ENCODE data around the gene SHC3.

The SHC3 gene

DNA sequence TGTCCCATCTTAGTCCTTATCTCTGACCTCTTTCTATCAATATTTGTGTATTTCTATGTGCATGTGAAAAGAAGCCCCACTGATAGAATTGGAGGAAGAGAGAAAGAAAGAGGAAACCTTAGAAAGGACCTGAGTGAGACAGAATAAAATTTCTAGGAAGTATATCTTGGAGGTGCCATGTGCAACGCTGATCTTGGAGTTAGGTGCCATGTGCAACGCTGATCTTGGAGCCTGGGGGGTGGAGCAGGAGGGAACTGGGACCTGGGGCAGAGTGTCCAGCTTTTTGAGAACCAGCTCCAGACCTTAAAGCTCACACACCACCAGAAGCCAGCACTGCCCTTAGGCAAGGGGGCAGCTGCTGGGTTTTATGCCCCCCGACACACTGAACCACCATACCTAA lies 89.4 kb downstream of the SHC3 start:
- TF ChIP-seq USF1 (IDR thresholded peaks at IDR 0.05) (no peak), ZBTB7A (IDR thresholded peaks at IDR 0.05; ENCODE audit: low read depth) (no peak), CREB1 (IDR thresholded peaks at IDR 0.05; ENCODE audit: low read depth) (no peak)

DNA sequence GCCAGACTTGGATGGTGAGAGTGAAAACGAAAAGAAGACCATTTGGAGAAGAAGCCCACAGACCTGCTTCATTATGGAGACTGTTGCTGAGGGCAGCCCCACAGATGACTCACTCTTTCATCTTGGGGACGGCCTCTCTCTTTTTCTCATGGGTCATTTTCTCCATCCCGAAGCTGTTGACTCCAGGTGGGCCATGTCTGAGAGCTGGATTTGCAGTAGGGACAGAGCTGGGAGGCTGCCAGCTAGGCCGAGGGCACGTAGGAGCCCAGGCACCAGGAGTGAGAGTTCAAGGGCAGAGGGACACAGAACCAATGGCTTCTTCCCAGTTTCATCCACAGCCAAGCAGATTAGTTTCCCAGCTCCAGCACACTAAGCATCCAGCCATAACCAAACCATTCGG lies 95.0 kb downstream of the SHC3 start:
- TF ChIP-seq NFIC (IDR thresholded peaks at IDR 0.05): no peak
- no peak for TF ChIP-seq ZBTB7A (IDR thresholded peaks at IDR 0.05; ENCODE audit: low read depth)
- TF ChIP-seq, protein P1, sequence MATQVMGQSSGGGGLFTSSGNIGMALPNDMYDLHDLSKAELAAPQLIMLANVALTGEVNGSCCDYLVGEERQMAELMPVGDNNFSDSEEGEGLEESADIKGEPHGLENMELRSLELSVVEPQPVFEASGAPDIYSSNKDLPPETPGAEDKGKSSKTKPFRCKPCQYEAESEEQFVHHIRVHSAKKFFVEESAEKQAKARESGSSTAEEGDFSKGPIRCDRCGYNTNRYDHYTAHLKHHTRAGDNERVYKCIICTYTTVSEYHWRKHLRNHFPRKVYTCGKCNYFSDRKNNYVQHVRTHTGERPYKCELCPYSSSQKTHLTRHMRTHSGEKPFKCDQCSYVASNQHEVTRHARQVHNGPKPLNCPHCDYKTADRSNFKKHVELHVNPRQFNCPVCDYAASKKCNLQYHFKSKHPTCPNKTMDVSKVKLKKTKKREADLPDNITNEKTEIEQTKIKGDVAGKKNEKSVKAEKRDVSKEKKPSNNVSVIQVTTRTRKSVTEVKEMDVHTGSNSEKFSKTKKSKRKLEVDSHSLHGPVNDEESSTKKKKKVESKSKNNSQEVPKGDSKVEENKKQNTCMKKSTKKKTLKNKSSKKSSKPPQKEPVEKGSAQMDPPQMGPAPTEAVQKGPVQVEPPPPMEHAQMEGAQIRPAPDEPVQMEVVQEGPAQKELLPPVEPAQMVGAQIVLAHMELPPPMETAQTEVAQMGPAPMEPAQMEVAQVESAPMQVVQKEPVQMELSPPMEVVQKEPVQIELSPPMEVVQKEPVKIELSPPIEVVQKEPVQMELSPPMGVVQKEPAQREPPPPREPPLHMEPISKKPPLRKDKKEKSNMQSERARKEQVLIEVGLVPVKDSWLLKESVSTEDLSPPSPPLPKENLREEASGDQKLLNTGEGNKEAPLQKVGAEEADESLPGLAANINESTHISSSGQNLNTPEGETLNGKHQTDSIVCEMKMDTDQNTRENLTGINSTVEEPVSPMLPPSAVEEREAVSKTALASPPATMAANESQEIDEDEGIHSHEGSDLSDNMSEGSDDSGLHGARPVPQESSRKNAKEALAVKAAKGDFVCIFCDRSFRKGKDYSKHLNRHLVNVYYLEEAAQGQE (IDR thresholded peaks at IDR 0.05; ENCODE audit: low read depth): no peak
- no peak for TF ChIP-seq EGR1 (IDR thresholded peaks at IDR 0.05)
- no peak for TF ChIP-seq USF1 (IDR thresholded peaks at IDR 0.05)
- no peak for TF ChIP-seq CEBPB (IDR thresholded peaks at IDR 0.05)
- no peak for TF ChIP-seq TAF1 (IDR thresholded peaks at IDR 0.05; ENCODE audit: low read depth)
- no peak for TF ChIP-seq CREB1 (IDR thresholded peaks at IDR 0.05; ENCODE audit: low read depth)
- TF ChIP-seq, protein P2, sequence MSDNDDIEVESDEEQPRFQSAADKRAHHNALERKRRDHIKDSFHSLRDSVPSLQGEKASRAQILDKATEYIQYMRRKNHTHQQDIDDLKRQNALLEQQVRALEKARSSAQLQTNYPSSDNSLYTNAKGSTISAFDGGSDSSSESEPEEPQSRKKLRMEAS (IDR thresholded peaks at IDR 0.05): no peak
- TF ChIP-seq TCF12 (IDR thresholded peaks at IDR 0.05; ENCODE audit: low read depth): no peak
- no peak for TF ChIP-seq RAD21 (IDR thresholded peaks at IDR 0.05; ENCODE audit: low read depth)
- no peak for TF ChIP-seq EP300 (IDR thresholded peaks at IDR 0.05; ENCODE audit: borderline replicate concordance)
- no peak for TF ChIP-seq FOXM1 (IDR thresholded peaks at IDR 0.05; ENCODE audit: borderline replicate concordance, low read depth)
- no peak for TF ChIP-seq TEAD4 (IDR thresholded peaks at IDR 0.05)
- no peak for TF ChIP-seq YY1 (IDR thresholded peaks at IDR 0.05; ENCODE audit: low read depth)

GRCh38 chr9:89080193-89080592 lies 98.4 kb downstream of the SHC3 start:
- TF ChIP-seq EP300 (IDR thresholded peaks at IDR 0.05; ENCODE audit: borderline replicate concordance) (no peak), TCF12 (IDR thresholded peaks at IDR 0.05; ENCODE audit: low read depth) (no peak), EGR1 (IDR thresholded peaks at IDR 0.05) (no peak), NFIC (IDR thresholded peaks at IDR 0.05) (no peak), USF1 (IDR thresholded peaks at IDR 0.05) (no peak), RAD21 (IDR thresholded peaks at IDR 0.05; ENCODE audit: low read depth) (no peak), FOXM1 (IDR thresholded peaks at IDR 0.05; ENCODE audit: borderline replicate concordance, low read depth) (no peak), TAF1 (IDR thresholded peaks at IDR 0.05; ENCODE audit: low read depth) (no peak), CEBPB (IDR thresholded peaks at IDR 0.05) (no peak), CREB1 (IDR thresholded peaks at IDR 0.05; ENCODE audit: low read depth) (no peak), TEAD4 (IDR thresholded peaks at IDR 0.05) (no peak), ZBTB7A (IDR thresholded peaks at IDR 0.05; ENCODE audit: low read depth) (no peak)
- TF ChIP-seq, protein P1 (IDR thresholded peaks at IDR 0.05; ENCODE audit: low read depth): no peak
- TF ChIP-seq, protein P2 (IDR thresholded peaks at IDR 0.05): no peak

DNA sequence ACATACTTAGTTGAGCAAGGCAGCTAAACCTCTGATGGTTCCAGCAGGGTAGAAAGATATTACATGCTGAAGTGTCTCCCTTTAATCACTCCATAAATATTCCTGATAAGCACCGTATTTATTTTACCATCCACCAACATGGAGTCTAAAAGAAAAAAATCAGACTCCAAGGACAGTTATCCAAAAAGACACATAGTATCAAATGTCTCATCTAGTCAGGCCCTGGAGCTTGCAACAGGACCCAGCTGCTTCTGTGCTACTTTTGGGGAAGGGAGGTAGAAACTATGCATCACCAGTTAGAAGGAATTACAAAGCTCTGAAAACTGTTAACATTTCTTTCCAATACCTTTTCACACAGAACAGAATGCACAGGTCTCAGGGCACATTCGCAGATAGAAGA lies 99.2 kb downstream of the SHC3 start:
- no peak for TF ChIP-seq CEBPB (IDR thresholded peaks at IDR 0.05)
- TF ChIP-seq TAF1 (IDR thresholded peaks at IDR 0.05; ENCODE audit: low read depth): no peak
- TF ChIP-seq TEAD4 (IDR thresholded peaks at IDR 0.05): no peak
- TF ChIP-seq TCF12 (IDR thresholded peaks at IDR 0.05; ENCODE audit: low read depth): no peak
- TF ChIP-seq, protein P2 (IDR thresholded peaks at IDR 0.05): no peak
- no peak for TF ChIP-seq EP300 (IDR thresholded peaks at IDR 0.05; ENCODE audit: borderline replicate concordance)
- TF ChIP-seq, protein P1 (IDR thresholded peaks at IDR 0.05; ENCODE audit: low read depth): no peak
- no peak for TF ChIP-seq RAD21 (IDR thresholded peaks at IDR 0.05; ENCODE audit: low read depth)
- no peak for TF ChIP-seq USF1 (IDR thresholded peaks at IDR 0.05)
- no peak for TF ChIP-seq EGR1 (IDR thresholded peaks at IDR 0.05)
- TF ChIP-seq ZBTB7A (IDR thresholded peaks at IDR 0.05; ENCODE audit: low read depth): no peak
- no peak for TF ChIP-seq YY1 (IDR thresholded peaks at IDR 0.05; ENCODE audit: low read depth)
- TF ChIP-seq NFIC (IDR thresholded peaks at IDR 0.05): no peak
- no peak for TF ChIP-seq FOXM1 (IDR thresholded peaks at IDR 0.05; ENCODE audit: borderline replicate concordance, low read depth)
- TF ChIP-seq CREB1 (IDR thresholded peaks at IDR 0.05; ENCODE audit: low read depth): no peak

All from Ishikawa (cell line).